ENCODE data around the gene ABCF2. TPM values are rescaled to one million over a fixed set of nuclear protein-coding genes. Genes with fewer than 3 reads are reported as not detected.

ABCF2 gene
- total and polyA plus RNA-seq, 10 of the 15 experiments (the other 5 are each of a cell fraction or from before 2014, with no cell fraction given) = 29.3 to 76.3 (median 57.1) TPM

- TF ChIP-seq ZBTB40 (IDR thresholded peaks at IDR 0.05; ENCODE audit: borderline replicate concordance) (no peak), BHLHE40 (IDR thresholded peaks at IDR 0.05; ENCODE audit: borderline replicate concordance in 1 of 2, low read depth in 2 of 2, low read length in 1 of 2) (no peak), RUNX3 (IDR thresholded peaks at IDR 0.05; ENCODE audit: low read length) (no peak), CTCF (IDR thresholded peaks at IDR 0.05 in 2 of 3, conservative IDR thresholded peaks at IDR 0.05 in 1 of 3; ENCODE audit: control insufficient read depth in 2 of 3, extremely low read depth in 1 of 3, insufficient read depth in 1 of 3, low read depth in 3 of 3, low read length in 3 of 3) (no peak), SPI1 (IDR thresholded peaks at IDR 0.05; ENCODE audit: borderline replicate concordance, insufficient read depth, low read depth, low read length) (no peak), HCFC1 (IDR thresholded peaks at IDR 0.05; ENCODE audit: low read length) (no peak), SKIL (IDR thresholded peaks at IDR 0.05; ENCODE audit: low read depth, poor library complexity, severe bottlenecking) (no peak), FOS (IDR thresholded peaks at IDR 0.05; ENCODE audit: borderline replicate concordance, extremely low read depth, insufficient read length) (no peak), NRF1 (conservative IDR thresholded peaks at IDR 0.05; ENCODE audit: low read depth, low read length) (no peak), BRCA1 (IDR thresholded peaks at IDR 0.05; ENCODE audit: low read depth, low read length) (no peak)
These were observed 33.6 kb downstream of the ABCF2 start (continued) for GRCh38 chr7:151193203-151193978.
